Breast epithelium (tissue), 4 donors: Measurements from ENCODE around the gene SH3GL2. TPM values are rescaled to one million over a fixed set of nuclear protein-coding genes. Genes with fewer than 3 reads are reported as not detected.

Experiments used
- DNase-seq, 2 donors: peaks; one replicate each; pipeline ENCODE4 v3.0.0-alpha.2; 2019; ENCODE audit warnings: low spot score in 2 of 2
- H3K27ac ChIP-seq, 2 donors: fragments of 200-600 bp; sonication (generic) in 1 of 2; one replicate each; pipeline ENCODE4 v1.5.1; 2016 to 2019; ENCODE audit warnings: mild to moderate bottlenecking in 1 of 2
- H3K27me3 ChIP-seq, 2 donors: fragments of 200-600 bp; sonication (generic) in 1 of 2; one replicate each; pipeline versions ENCODE4 v1.5.1 to v1.6.0; 2017 to 2019; ENCODE audit warnings: control low read depth in 1 of 2, mild to moderate bottlenecking in 1 of 2
- H3K36me3 ChIP-seq: fragments of 200-600 bp; one replicate; pipeline ENCODE4 v1.5.1; 2019
- H3K4me1 ChIP-seq, 2 donors: fragments of 200-600 bp; sonication (generic); one replicate each; pipeline ENCODE4 v1.5.1; 2016 to 2019; ENCODE audit warnings: control low read depth in 1 of 2
- H3K4me3 ChIP-seq, 3 donors: fragments of 200-600 bp; sonication (generic); 1 replicate in 2 of 3; 2 replicates in 1 of 3; pipeline ENCODE4 v1.5.1; 2016 to 2019; ENCODE audit warnings: mild to moderate bottlenecking in 3 of 3, moderate library complexity in 2 of 3
- H3K9me3 ChIP-seq, 2 donors: fragments of 200-600 bp; sonication (generic) in 1 of 2; one replicate each; pipeline ENCODE4 v1.5.1; 2016 to 2019; ENCODE audit warnings: control low read depth in 1 of 2
- POLR2A ChIP-seq: fragments of 450-650 bp; IDR thresholded peaks from one replicate; pipeline ENCODE4 v1.6.1; 2016; ENCODE audit warnings: antibody characterized with exemption, mild to moderate bottlenecking, moderate library complexity
- POLR2AphosphoS5 ChIP-seq, 3 donors: sonication (generic); formaldehyde crosslinking; IDR thresholded peaks; one replicate each; pipeline ENCODE4 v1.6.1; 2017; ENCODE audit warnings: antibody characterized with exemption in 3 of 3
- intact Hi-C: fragments of 100-400 bp; cut with DNase I; formaldehyde crosslinking; loops from one replicate; pipeline ENCODE4 v1.15.1; 2023; ENCODE audit warnings: low total_unique reads
- total RNA-seq, 3 donors: library from RNA; depleted of rRNA; stranded (reverse); fragments of >200 nt; gene quantifications; one replicate each; pipeline ENCODE4 v1.1.0, GENCODE V29; 2016
- TF ChIP-seq, protein P1 (sequence below), 3 donors: fragments of 450-650 bp; IDR thresholded peaks; one replicate each; pipeline ENCODE4 v1.5.1; 2016 to 2017; ENCODE audit warnings: antibody characterized with exemption in 3 of 3, mild to moderate bottlenecking in 3 of 3, moderate library complexity in 3 of 3

The SH3GL2 gene
- total RNA-seq, 3 donors from 2014 or later = under 0.01 to 0.16 TPM; not detected in 1

GRCh38 chr9:17789316-17789715 lies 210.4 kb downstream of the SH3GL2 start:
- Histone ChIP-seq H3K9me3 (no peaks in the 10 kb centered on the region), H3K36me3 (no peaks in the 10 kb centered on the region), H3K27me3 (no peaks in the 10 kb centered on the region), H3K4me3 (no peak overlapping the region), H3K27ac (no peak overlapping the region), H3K4me1 (no peaks in the 10 kb centered on the region)
- DNase-seq = no peak
- intact Hi-C loops = no loop called here
- TF ChIP-seq, protein P1, sequence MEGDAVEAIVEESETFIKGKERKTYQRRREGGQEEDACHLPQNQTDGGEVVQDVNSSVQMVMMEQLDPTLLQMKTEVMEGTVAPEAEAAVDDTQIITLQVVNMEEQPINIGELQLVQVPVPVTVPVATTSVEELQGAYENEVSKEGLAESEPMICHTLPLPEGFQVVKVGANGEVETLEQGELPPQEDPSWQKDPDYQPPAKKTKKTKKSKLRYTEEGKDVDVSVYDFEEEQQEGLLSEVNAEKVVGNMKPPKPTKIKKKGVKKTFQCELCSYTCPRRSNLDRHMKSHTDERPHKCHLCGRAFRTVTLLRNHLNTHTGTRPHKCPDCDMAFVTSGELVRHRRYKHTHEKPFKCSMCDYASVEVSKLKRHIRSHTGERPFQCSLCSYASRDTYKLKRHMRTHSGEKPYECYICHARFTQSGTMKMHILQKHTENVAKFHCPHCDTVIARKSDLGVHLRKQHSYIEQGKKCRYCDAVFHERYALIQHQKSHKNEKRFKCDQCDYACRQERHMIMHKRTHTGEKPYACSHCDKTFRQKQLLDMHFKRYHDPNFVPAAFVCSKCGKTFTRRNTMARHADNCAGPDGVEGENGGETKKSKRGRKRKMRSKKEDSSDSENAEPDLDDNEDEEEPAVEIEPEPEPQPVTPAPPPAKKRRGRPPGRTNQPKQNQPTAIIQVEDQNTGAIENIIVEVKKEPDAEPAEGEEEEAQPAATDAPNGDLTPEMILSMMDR (IDR thresholded peaks at IDR 0.05) = no peak
- TF ChIP-seq POLR2A = no peak

DNA sequence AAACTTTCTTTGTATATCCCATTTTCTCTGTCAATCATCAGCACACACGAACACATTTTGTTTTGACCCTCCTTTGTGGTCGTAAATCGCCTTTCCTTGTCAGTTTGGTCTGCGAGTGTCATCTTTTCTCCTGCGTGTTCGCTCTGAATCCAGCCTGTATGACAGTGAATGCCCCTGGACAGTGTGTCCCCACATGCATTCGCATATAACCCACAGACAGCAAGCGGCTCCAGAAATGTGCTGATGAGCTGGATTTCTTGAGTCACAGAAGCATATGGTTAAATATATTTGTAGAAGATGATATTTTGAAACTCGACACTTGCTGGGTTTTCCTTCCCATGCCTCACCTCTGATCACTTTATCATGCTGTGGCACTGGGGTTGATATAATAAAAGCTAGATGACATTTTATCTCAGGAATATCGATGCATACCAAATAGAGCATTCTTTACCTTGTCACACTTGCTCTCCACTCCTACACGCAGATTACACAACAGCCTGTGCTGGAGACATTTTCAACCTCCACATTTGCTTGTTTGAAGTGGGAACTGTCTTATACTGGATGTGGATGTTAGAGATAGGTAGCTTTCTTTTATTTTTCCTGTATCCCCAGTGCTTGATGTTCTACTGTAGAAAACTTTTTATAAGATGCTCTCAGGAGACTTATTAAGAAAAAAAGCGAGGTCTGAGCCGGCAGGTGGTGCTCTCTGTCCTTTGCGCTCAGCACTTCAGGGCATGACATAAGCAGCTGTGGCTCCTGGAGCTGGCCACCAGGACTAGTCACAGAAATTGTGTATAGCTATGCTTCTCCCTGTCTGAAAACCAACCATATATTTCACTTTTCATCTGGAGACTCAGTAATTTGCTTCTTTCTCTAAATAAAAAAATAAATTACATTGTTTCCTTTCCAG lies 215.1 kb downstream of the SH3GL2 start:
- H3K27me3 ChIP-seq = no peaks in the 10 kb centered on the region
- TF ChIP-seq, protein P1 (IDR thresholded peaks at IDR 0.05) = no peak
- TF ChIP-seq POLR2AphosphoS5 (IDR thresholded peaks at IDR 0.05) (no peak), POLR2A (no peak)
- no peaks in the 10 kb centered on the region for H3K36me3 ChIP-seq
- intact Hi-C loops = no loop called here
- H3K27ac ChIP-seq = no peak overlapping the region
- H3K4me1 ChIP-seq = no peaks in the 10 kb centered on the region
- H3K9me3 ChIP-seq = no peaks in the 10 kb centered on the region
- H3K4me3 ChIP-seq = no peak overlapping the region
- DNase-seq = no peak

- intact Hi-C loops = no loop called here
- TF ChIP-seq POLR2A (no peak), POLR2AphosphoS5 (IDR thresholded peaks at IDR 0.05) (no peak)
- TF ChIP-seq, protein P1 (IDR thresholded peaks at IDR 0.05) = no peak
- no peaks in the 10 kb centered on the region for H3K36me3 ChIP-seq
- DNase-seq = no peak
- no peaks in the 10 kb centered on the region for H3K27me3 ChIP-seq
- H3K27ac ChIP-seq = no peak overlapping the region
- no peaks in the 10 kb centered on the region for H3K9me3 ChIP-seq
- no peaks in the 10 kb centered on the region for H3K4me1 ChIP-seq
- no peak overlapping the region for H3K4me3 ChIP-seq
These were observed 216.9 kb downstream of the SH3GL2 start for GRCh38 chr9:17795744-17796143.

GRCh38 chr9:17799369-17799768 lies 220.5 kb downstream of the SH3GL2 start:
- no peaks in the 10 kb centered on the region for H3K36me3 ChIP-seq
- no peaks in the 10 kb centered on the region for H3K27me3 ChIP-seq
- intact Hi-C loops = no loop called here
- no peak for TF ChIP-seq POLR2A
- TF ChIP-seq, protein P1 (IDR thresholded peaks at IDR 0.05) = no peak
- no peak for TF ChIP-seq POLR2AphosphoS5 (IDR thresholded peaks at IDR 0.05)
- H3K27ac ChIP-seq = no peak overlapping the region
- H3K4me1 ChIP-seq = no peaks in the 10 kb centered on the region
- DNase-seq = no peak
- no peaks in the 10 kb centered on the region for H3K9me3 ChIP-seq
- H3K4me3 ChIP-seq = no peak overlapping the region

DNA sequence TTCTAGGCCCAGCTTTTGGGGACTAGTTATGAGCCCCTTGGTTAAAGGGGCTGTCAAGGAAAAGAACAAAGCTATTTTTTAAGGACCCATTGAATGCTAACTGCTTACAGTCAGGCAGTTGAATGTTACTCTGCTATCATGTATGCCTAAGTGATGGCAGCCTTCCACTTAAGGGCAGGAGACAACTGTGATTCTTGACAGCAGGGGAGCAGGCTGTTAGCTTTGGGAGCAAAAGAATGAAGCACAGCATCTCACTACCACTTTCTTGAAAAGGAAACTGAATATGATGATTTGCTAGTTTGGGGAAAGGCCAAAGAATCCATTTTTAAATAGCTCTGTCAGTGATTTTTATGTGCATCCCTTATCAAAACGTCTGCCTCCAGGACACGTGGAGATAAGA lies 221.6 kb downstream of the SH3GL2 start:
- no peak for DNase-seq
- Histone ChIP-seq H3K4me3 (no peak overlapping the region), H3K27ac (no peak overlapping the region), H3K27me3 (no peaks in the 10 kb centered on the region), H3K9me3 (no peaks in the 10 kb centered on the region), H3K4me1 (no peaks in the 10 kb centered on the region), H3K36me3 (no peaks in the 10 kb centered on the region)
- no peak for TF ChIP-seq POLR2AphosphoS5 (IDR thresholded peaks at IDR 0.05)
- TF ChIP-seq, protein P1 (IDR thresholded peaks at IDR 0.05) = no peak
- TF ChIP-seq POLR2A = no peak
- intact Hi-C loops = loop anchor here (5.0 to 10.0 kb wide), 2 partner anchors 534 to 1682 kb away; no protein-coding TSS in a partner anchor
